ENCODE measurements around the gene ECI2.
"Not testable (repeated sequence)": the region's sequence is repeated elsewhere in the genome, so short reads cannot be mapped to it uniquely, and the experiment has no call there.

The ECI2 gene

DNA sequence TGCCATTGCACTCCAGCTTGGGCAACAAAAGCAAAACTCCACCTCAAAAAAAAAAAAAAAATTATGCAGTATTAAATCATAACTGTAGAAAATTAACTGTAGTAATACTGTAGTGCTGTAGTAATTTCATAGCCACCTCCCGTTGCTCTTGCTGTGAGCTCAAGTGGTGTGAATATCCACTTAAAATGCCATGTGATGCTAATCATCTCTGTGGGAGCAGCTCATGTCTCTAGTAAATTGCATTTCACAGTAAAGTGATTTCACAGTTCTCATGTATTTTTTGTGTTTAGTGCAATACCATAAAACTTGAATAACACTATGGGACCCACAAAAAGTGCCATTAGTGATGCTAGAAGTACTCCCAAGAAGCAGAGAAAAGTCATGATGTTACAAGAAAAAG is 42.1 kb downstream of the ECI2 start:
- DNase-seq = no peak

DNA sequence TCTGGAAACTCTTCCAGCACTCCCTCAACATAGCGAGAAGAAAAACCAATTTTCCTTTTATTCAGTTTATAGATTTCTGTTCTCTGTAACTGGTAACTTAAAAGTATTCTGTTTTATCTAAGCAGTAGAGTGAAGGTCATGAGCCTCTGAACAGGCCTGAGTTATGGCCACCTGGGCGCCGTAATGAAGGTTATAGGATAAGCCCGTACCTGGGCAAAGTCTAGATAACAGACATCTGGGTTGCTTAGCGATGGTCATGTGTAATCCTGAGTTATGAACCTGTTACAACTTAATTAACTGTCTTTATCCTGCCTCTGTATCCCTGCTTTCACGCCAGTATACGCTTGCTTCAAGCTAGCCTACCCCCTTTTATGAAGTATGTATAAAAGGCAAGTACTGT is 43.4 kb downstream of the ECI2 start:
- DNase-seq = no peak

DNA sequence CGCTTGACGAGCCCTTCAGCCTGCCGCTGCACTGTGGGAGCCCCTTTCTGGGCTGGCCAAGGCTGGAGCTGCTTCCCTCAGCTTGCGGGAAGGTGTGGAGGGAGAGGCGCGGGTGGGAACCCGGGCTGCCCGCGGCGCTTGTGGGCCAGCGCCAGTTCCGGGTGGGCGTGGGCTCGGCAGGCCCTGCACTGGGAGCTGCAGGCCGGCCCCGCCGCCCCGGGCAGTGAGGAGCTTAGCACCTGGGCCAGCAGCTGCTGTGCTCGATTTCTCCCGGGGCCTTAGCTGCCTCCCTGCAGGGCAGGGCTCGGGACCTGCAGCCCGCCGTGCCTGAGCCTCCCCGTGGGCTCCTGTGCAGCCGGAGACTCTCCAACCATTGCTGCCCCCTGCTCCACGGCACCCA is 45.3 kb downstream of the ECI2 start:
- DNase-seq = not testable (repeated sequence)

GRCh38 chr6:4088704-4089103 is 46.7 kb downstream of the ECI2 start:
- no peak for DNase-seq

- DNase-seq = no peak
Measured at GRCh38 chr6:4085332-4085700, 50.1 kb downstream of the ECI2 start.

DNA sequence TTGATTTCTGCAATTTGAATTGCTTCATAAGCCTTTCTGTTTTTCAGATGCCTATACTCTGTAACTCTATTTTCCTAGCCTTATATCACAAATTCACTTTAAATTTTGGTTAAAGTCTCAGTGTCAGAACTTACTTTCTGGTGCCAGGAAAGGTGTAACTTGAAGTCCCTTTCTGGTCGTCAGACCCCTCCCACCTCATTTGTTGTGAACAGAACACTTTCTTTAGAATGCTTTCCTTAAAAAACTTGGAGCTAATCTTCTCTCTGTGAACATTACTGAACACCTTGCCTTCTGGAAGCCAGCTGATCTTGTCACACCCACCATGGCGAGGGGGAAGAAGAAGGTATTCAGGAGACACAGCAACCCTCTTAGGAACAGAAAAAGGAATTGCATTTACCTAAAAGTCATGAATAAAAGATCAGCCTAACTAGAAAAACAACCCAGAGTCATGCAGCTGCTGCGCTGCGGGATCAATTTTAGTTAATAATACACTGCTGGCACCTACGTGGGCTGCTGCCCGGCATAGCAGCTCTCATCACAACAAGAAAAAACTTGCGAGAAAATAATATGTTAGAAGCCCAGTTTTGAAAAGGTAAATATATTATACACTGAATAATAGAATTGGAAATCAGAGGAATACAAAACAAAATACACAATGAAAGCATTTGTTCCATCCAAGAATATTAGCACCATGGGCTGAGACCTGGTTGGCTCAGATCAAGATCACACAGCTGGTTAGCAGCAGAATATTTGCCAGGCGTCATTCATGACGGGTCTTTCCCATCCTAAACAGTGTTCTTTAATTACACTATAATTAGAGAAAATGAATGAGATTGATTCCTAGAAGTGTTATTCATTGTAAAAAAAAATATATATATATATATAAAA is 50.7 kb downstream of the ECI2 start:
- DNase-seq = no peak

- DNase-seq = no peak
Measured at GRCh38 chr6:4078691-4079471, 56.5 kb downstream of the ECI2 start, which contains the start of gene FAM217A. TSS of gene FAM217A (minus strand) at chr6:4079137. CDS start at chr6:4077414, 1,723 bp downstream.

DNA sequence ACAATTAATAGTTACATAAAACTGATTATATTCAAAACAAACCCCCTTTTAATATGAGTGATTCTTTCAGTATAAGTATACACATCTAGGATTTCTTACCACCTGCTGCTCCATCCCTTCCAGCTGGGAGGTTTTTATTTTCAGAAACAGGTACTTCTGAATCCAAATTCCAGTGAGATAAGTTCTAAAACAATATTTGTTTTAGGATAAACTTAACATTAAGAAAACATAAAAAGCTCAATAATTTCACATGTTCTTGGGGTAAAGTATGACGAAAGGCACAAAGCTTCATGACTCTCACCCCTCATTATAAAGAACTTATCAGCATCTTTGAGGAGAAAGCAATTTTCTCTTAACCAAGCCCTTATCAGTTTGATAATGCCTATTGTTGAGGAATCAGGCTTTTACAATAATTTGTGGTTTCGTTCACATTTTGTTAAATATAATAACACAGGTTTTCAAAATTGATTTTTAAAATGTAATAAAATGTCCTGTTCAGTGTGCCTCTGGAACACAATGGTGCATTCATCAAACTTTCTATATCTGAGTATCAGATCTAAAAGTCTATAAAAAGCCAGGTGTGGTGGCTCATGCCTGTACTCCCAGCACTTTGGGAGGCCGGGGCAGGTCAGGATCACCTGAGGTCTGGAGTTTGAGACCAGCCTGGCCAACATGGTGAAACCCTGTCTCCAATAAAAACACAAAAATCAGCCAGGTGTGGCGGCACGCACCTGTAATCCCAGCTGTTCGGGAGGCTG is 60.7 kb downstream of the ECI2 start:
- DNase-seq = no peak

DNA sequence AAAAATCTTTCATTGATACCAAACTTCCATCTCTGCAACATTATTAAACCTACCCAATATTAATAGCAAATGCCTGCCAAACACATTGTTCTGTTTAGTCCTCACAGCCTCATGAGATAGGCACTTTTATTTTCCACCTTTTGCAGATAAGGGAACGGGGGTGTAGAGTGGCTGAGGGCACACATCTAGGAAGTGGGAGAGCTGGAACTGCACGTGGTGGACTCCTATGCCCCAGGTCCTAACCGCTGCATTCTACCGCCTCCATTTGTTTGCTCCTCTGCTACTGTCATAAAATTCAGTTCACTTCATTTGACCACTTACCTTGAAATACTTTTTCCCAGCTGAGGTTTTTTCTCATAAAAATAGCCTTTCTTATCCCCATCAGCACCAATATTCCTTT is 64.0 kb downstream of the ECI2 start:
- DNase-seq = no peak

GRCh38 chr6:4069199-4069598 is 66.2 kb downstream of the ECI2 start:
- DNase-seq = no peak

DNA sequence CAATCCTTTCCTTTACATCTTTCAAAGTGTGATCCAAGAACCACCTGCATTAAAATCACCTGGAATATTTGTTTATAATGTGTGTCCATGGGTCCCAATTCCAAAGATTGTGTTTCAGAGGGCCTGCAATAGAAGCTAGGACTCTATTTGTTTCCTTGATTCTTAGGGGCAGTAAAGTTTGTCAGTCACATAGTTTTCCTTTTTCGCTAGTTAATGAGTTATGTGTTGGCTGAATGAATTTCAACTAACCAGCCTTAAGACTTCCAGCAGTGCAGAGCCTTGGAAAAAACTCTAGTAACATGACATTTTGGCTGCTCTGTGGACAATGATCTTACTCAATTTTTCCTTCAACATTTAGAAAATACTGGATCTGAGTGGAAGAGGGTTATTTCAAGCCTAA is 67.7 kb downstream of the ECI2 start:
- DNase-seq = no peak

DNA sequence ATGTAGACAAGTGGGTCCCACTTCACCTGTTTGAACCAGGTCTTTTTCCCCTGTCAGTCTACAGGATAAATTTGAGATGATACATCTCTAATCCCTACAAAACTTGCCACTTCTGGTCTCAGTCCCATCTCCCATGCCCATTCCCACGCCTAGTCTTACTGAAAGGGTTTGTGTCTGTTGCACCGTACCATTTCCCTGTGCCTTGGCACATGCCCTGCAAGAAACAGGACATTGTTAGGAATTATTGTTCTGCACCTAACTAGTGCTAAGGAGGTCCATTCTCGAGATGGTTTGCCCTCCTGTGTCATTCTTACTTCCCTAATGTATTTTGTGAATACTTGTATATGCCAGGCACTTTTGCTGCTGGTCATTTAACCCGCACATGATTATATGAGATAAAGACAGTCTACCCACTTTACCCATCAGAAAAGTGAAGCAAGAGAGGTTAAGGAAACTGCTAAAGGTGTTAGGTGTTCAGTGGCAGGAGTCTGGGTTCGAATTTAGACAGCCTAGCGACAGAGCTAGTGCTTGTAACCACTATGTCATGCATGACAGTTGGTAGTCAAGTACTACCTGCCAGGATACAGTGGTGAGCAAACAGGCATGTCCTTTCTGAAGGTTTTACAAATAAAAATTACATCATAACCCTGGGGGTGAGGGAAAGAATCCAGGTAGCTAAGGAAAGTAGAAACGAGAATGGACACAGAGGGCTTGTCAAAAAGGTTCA is 69.2 kb downstream of the ECI2 start:
- no peak for DNase-seq

Data from GF-D8 (cell line).